NOMO-1 treated with dmso at 0.1 percent for 144 hours (cell line): ENCODE measurements around the gene NOL12.

Experiments used
- DNase-seq: peaks from one replicate; lab custom pipeline; 2025; ENCODE audit not compliant: unreplicated experiment; lab: John Stamatoyannopoulos, UW

The NOL12 gene

GRCh38 chr22:37742376-37743171 is 56.4 kb downstream of the NOL12 start:
- DNase-seq = no peak
